WERI-Rb-1 (cell line): ENCODE measurements around the gene ACER3.

Experiments used
- DNase-seq: peaks from one replicate; pipeline ENCODE4 v3.0.0-alpha.2; 2020
- H3K27ac ChIP-seq: fragments of 250-450 bp; sonication (Bioruptor Pico); 2 replicates; pipeline ENCODE4 v1.5.1; 2020; ENCODE audit warnings: mild to moderate bottlenecking, moderate library complexity
- H3K27me3 ChIP-seq: fragments of 250-450 bp; sonication (Bioruptor Pico); 2 replicates; pipeline ENCODE4 v1.5.1; 2021; ENCODE audit warnings: mild to moderate bottlenecking, low read depth, moderate library complexity; ENCODE audit not compliant: insufficient read depth, severe bottlenecking
- H3K36me3 ChIP-seq: fragments of 250-450 bp; sonication (Bioruptor Pico); 2 replicates; pipeline ENCODE4 v1.5.1; 2020; ENCODE audit warnings: mild to moderate bottlenecking, moderate library complexity
- H3K4me3 ChIP-seq: 2 replicates; pipeline ENCODE4 v1.5.1; 2011; ENCODE audit warnings: low read depth, mild to moderate bottlenecking, control low read depth, low read length
- H3K9me3 ChIP-seq: fragments of 250-450 bp; sonication (Bioruptor Pico); 2 replicates; pipeline ENCODE4 v1.5.1; 2021; ENCODE audit warnings: mild to moderate bottlenecking, moderate library complexity; ENCODE audit not compliant: severe bottlenecking
- TF ChIP-seq, protein P1 (sequence below): IDR thresholded peaks from 2 replicates; pipeline ENCODE4 v1.5.1; 2011; ENCODE audit warnings: low read depth, mild to moderate bottlenecking, control low read depth, inconsistent platforms, low read length

Gene ACER3

DNA sequence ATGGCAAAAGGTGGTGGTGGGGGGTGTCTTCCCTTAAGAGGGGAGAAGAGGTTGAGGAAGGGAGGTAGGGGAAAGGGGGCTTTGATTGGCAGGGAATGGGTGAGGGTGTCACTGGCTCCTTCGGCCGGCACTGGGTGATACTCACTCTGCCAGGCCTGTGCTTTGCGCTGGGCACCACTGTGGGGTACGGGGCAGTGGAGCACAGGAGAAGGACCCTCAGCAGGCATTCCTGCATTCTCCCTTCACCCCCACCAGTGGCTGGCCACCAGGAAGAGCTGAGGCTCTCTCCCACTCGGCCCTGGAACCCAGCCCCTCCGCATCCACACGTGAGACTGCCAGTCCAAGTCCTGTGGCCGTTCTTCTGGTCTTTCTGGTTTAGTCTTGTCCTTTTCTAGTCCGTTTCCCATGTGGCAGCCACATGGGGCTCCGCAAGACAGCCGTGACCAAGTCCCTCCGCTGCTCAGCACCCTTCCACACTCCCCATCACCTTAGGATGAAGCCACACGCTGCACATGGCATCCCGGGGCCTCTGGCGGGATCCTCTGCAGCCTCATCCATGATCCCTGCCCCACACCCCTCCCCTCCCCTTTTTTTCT, 214.0 kb downstream of the ACER3 start:
- Histone ChIP-seq H3K27me3 (no peaks in the 10 kb centered on the region), H3K27ac (no peak overlapping the region), H3K36me3 (no peaks in the 10 kb centered on the region), H3K9me3 (peaks cover 5% of the 10 kb centered on the region), H3K4me3 (no peak overlapping the region)
- no peak for DNase-seq
- TF ChIP-seq, protein P1, sequence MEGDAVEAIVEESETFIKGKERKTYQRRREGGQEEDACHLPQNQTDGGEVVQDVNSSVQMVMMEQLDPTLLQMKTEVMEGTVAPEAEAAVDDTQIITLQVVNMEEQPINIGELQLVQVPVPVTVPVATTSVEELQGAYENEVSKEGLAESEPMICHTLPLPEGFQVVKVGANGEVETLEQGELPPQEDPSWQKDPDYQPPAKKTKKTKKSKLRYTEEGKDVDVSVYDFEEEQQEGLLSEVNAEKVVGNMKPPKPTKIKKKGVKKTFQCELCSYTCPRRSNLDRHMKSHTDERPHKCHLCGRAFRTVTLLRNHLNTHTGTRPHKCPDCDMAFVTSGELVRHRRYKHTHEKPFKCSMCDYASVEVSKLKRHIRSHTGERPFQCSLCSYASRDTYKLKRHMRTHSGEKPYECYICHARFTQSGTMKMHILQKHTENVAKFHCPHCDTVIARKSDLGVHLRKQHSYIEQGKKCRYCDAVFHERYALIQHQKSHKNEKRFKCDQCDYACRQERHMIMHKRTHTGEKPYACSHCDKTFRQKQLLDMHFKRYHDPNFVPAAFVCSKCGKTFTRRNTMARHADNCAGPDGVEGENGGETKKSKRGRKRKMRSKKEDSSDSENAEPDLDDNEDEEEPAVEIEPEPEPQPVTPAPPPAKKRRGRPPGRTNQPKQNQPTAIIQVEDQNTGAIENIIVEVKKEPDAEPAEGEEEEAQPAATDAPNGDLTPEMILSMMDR = no peak

DNA sequence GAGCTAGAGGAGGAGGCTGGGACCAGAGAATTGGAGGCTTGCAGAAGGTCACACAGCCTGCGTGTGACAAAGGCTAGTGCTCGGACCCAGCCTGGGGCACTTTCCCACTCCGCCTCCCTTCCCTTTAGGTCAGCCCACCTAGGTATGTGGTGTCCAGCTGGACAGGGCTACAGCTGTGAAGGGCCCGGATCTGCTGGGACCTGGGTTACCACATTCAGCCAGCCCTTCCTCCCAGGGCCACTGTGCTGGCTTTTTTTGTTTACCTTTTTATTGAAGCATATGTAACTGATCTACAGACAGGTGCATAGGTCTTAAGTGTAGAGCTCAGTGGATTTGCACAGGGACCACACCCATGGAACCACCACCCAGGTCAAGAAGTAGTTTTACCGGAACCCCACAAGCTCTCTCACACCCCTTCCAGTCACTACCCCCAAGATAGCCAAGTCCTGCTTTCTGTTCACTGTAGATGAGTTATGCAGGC, 214.7 kb downstream of the ACER3 start:
- Histone ChIP-seq H3K9me3 (peaks cover 5% of the 10 kb centered on the region), H3K27me3 (no peaks in the 10 kb centered on the region), H3K36me3 (no peaks in the 10 kb centered on the region), H3K27ac (no peak overlapping the region), H3K4me3 (no peak overlapping the region)
- no peak for DNase-seq
- TF ChIP-seq, protein P1 = no peak
